NCI-H2227 (cell line): Measurements from ENCODE around the gene RALY.

ENCODE experiments used
- DNase-seq: peaks from one replicate; lab custom pipeline; 2025; ENCODE audit not compliant: unreplicated experiment; lab: John Stamatoyannopoulos, UW

RALY gene

DNA sequence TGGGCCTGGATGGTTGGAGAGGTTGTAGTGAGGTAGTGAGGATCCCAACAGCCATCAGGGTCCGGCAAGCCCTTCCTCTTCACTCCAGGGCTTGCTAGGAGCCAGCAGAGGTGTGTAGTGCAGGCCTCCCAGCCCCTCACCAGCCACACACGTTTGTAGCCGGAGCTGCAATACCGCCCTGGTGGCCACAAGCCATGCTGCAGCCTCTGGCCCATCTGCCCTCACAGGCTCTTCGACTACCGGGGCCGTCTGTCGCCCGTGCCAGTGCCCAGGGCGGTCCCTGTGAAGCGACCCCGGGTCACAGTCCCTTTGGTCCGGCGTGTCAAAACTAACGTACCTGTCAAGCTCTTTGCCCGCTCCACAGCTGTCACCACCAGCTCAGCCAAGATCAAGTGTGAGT is 81.9 kb downstream of the RALY start:
- DNase-seq, result no peak

- DNase-seq, result no peak
These were observed 83.2 kb downstream of the RALY start for GRCh38 chr20:34076952-34077351.

DNA sequence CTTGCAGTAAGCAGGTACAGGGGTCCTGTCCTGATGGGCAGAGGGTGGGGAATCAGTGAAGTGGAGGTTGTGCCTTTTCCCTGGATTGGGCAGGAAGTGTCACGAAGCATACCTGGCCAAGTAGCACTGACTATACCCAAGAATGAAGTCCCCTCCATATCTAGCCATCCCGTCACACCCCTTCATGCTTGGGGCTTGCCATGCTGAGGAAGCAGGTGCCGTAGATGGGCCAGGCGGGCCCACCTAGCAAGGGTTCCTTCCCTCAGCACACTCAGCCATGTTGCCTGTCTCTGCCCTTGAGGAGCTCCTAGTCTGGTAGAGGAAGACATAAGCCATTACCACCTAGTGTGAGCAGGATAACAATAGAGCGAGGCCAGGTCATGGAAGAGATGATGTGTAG is 84.8 kb downstream of the RALY start:
- no peak for DNase-seq

DNA sequence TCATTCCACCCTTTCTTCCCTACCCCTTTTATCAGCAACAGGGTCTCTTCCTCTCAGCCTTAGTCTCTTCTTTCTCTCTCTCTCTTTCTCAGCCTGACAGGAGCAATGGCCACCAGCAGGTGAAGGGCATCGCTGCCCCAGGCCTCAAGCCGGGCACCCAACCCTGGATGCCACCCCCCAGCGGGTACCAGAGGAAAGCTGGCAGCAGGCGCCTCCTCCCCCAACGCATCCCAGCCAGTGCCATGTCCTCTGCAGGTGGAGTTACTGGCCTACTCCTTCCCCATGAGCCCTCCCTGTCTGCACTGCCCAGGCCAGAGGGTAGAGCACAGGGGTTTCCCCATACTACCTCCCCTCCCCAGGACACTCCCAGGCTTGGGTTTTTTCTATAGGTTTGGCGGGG is 86.1 kb downstream of the RALY start:
- DNase-seq, result no peak

GRCh38 chr20:34082232-34082887 is 88.6 kb downstream of the RALY start:
- no peak for DNase-seq

DNA sequence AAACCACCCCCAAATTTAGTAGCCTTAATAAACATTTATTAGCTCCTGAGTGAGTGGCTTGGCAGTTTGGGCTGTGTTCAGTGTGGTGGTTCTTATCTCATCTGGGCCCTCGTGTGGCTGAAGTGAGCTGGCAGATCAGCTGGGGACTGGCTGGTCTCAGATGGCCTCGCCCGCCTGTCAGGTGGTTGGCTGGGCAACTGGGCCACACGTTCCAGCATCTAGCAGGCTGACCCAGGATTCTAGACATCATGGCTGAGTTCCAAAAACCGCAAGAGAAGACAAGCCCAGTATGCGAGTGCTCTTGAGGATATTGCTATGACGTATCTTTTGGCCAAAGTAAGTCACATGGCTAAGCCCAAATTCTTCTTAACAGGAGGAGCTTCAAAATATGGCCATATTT is 89.4 kb downstream of the RALY start:
- no peak for DNase-seq

GRCh38 chr20:34083781-34084180 is 90.1 kb downstream of the RALY start:
- DNase-seq, result no peak

- no peak for DNase-seq
These were observed 90.7 kb downstream of the RALY start for GRCh38 chr20:34084227-34084923.

DNA sequence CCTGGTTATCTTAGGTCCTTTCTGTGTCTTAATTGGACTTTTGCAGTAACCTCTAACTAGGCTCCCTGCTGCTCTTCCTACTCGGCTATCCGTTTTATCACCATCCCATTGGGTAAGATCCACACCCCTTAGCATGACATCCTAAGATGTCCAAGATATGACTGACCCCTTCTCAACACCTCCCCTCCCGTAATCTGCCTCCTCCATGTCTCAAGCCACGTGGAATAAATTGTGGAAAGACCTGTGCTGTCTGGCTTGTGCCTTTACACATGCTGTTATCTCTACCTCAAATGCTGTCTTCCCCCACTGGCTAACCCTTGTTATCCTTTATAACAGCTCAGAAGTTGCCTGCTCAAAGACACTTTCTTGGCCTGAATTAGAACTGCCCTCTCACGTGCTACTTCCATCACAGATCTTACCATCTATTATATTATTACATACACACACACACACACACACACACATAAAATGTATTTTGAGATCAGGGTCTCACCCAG is 91.9 kb downstream of the RALY start:
- DNase-seq, result no peak

DNA sequence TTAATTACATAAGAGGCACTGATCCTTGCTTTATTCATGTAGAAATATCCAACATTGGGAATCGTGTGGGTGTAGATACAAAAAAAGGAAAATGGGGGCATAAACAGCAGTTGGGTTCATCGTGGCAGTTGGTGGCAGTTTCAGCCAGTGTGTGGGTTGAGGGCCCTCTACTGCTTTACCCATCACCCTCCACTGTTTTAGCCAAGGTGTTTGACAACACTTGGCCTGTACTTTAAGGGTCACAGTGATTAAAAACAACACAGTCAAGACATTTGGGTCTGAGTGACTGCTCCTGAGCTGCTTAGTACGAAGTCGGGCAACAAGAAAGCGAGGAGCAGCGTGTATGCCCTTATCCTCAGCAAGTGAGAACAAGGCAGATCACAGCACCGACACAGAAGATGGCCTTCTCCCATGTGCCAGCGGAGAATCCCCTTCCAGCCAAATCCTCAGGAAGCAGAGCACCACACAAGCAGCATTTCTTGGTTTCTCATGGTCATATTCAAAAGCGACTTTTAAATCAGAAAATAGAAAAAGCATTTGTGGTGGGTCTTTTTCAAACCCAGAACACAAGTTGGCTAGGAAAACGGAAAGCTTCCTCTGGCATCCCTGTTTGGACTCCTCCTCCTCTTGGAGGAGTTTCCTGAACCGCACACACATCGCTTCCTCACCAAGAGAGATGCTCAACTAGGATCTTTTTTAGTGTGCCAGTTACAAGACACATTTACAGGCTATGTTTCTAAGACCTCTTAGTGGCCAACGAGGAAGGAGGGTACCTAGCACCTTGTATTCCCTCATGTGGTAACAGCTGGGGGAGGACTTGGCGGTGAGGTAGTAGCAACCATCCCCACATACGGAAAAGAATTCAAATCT is 94.8 kb downstream of the RALY start:
- DNase-seq, result no peak

DNA sequence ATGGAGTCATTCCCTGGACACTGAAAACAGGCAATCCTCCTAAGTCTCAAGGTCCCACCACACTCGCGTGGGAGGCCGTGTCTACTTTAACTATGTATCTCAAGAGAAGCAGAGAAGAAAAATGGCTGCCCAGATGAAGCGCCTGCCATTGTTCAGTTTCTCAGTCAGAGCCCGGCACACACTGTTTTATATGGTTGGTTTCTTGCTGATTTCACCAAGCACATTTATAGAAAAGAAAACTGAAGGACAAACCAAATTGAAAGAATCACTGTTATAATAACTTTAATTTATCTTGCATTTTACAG is 95.4 kb downstream of the RALY start:
- DNase-seq, result no peak

GRCh38 chr20:34089655-34090345 is 96.1 kb downstream of the RALY start:
- no peak for DNase-seq

- no peak for DNase-seq
These were observed 96.9 kb downstream of the RALY start for GRCh38 chr20:34090645-34091044.

DNA sequence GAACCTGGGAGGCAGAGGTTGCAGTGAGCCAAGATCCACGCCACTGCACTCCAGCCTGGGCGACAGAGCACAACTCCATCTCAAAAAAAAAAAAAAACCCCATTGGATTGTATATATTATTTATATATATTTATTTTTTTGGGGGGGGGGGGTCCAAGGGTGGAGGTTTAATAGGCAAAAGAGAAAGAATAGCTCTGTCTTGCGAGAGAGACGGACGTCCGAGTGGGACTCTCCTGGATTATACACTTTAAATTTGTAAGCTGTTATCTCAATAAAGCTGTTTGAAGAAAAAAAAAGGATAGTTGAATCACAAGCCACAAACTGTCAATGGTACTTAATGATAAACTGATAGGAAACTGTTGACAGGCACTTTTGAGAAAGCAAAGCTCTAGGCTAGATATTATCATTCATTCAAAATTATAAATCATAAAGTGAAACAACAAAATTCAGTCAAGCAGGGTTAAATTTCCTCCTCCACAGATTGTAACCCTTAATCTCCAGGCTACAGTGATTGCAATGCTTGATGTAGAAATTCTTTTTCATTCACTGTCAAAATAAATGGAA is 98.0 kb downstream of the RALY start:
- no peak for DNase-seq

GRCh38 chr20:34093895-34094294 is 100.2 kb downstream of the RALY start:
- no peak for DNase-seq

GRCh38 chr20:34095825-34096224 is 102.1 kb downstream of the RALY start:
- DNase-seq, result no peak

- no peak for DNase-seq
These were observed 103.2 kb downstream of the RALY start for GRCh38 chr20:34096699-34097444.

DNA sequence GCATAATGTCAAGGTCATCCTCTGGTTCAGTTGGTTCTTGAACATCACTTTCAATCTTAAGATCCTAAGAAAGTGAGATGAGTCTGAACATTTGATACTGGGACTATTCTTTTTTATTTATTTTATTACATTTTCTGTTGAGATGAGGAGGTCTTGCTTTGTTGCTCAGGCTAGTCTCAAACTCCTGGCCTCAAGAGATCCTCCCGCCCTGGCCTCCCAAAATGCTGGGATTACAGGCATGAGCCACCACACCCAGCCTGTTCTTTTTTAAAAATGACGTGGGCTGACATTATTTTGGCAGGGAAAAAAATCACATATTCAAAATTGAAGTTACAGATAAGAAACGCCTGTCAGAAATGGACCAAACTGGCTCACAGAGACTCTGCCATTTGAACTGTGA is 104.9 kb downstream of the RALY start:
- DNase-seq, result no peak

DNA sequence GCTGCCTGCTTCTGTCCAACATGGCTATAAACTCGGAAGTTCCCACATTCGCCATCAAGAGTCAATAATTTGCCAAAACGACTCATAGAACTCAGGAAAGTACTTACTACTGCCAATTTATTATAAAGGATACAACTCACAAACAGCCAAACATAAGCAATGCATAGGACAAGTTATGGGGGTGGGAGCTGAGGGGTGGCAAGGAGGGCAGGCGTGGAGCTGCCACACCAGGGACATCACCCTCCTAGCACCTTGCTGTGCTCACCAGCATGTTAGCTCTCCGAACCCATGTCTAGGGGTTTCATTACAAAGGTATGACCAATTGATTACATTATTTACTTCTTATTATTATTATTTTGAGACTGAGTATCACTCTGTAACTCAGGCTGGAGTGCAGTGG is 106.0 kb downstream of the RALY start:
- no peak for DNase-seq

DNA sequence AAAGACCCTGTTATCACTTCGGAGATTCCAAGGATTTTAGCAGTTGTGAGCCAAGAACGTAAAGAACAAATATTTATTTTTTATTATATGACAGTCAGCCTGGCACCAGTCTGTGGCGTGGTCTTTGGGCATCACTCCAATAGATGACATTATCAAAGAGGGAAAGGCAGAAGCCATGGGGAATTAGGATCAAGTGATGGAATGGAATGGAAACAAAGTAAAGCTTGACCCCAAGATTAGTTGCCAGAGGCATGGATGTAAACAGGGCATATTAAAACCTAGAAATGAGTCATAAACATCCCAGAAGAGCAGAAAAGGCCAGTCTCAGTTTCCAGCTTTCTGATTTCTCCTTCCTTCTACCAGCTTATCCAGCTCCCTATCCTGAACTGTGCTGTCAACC is 106.9 kb downstream of the RALY start:
- DNase-seq, result no peak
